Measurements from ENCODE around the gene CRKL.

The CRKL gene

DNA sequence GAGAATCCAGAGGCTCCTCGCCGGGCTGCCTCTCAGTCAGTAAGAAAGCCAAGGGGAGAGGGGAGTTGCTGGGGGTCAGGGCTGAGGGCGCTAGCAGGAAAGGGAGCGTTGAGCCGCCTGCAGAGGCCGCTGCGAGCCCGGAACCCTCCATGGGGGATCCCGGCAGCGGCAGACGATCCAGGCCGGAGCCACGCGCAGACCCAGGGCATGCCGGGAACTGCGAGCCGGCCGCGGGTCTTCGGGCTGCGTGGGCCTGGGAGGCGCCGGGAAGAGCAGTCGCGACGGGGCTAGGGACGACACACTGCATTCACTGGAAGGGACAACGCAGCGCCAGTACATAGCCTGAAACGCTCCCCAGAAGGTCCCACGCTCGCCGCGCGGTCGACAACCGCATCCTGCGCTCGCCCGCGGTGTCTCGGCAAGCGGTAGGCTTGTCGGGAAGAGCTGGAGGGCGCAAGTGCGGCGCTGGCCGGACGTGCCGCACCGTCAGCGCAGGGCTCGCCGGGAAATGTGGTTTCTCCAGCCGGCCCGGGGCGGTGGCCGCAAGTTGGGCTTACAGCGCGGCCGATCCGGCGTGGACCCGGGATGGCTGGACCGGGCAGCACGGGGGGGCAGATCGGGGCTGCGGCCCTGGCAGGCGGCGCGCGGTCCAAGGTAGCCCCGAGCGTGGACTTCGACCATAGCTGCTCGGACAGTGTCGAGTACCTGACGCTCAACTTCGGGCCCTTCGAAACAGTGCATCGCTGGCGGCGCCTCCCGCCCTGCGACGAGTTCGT is 64.8 kb downstream of the CRKL start, which contains the start of gene LZTR1:
LZTR1 (plus strand) TSS at position 511 of the 776 bp plus-strand sequence; CDS start at position 586, 75 bp downstream.
- DNase-seq (ENCODE audit: low spot score): peak; percentile 75

DNA sequence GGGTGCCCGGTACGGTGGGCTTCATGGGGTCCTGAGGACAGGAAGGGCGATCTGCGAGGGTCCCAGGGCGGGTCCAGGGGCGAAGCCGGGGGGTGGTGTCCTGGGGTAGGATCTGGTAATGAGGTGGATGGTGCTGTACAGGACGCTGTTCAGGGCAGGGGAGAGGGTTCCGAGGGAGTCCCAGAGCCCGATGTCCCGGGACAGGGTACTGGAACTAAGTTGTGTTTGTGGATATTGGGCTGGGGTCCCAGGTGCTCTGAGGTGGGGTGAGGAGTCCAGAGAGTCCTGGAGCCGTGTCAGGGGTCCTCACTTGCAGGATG is 65.3 kb downstream of the CRKL start:
- no peak for DNase-seq (ENCODE audit: low spot score)

DNA sequence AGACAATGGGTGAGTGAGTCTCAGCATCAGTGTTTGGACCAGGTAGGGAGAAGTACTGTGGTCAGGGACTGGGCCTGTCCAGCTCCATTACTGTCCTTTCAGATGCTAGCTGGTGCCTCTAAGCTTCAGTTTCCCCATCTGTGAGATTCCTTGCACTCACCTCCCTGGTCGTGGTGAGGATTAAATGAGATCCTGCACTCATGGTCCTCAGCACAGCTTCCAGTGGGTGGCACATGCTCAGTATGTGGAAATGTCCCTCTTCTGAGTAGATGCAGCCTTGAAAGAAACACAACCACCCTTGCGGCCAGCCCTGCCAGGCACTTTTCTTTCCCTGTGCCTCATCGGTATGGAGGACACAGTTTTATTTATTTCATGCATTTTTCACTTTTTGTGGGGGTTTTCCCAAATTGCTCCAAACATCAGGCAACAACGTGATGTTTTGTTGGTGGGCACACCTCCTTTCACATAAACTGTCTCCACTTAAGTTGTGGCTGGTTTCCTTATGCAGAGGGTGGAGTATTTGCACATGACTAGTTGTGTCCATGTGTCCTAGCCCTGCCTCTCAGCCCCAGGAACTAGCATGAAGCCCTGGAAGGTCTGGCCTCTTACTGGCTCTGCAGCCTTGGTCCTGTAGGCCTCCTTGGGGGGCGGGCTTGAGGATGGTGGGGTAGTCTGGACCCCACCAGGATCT is 66.0 kb downstream of the CRKL start:
- no peak for DNase-seq (ENCODE audit: low spot score)

DNA sequence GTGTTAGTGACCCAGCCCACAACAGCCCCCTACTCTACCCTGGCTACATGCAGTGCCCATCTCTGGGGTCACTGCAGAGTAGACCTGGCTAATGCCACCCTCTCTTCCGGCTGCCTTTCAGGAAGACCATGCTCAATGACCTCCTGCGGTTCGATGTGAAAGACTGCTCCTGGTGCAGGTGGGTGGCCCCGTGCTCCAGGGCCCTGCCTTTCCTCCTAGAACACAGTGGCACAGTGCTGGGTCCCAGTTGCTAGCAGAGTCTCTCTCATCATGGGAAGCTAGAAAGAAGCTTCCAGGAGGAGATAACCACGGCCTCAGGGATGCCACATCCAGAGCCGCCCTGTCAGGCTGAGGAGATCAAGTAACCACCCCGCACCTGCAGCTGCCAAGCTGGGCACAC is 68.5 kb downstream of the CRKL start:
- DNase-seq (ENCODE audit: low spot score): no peak

DNA sequence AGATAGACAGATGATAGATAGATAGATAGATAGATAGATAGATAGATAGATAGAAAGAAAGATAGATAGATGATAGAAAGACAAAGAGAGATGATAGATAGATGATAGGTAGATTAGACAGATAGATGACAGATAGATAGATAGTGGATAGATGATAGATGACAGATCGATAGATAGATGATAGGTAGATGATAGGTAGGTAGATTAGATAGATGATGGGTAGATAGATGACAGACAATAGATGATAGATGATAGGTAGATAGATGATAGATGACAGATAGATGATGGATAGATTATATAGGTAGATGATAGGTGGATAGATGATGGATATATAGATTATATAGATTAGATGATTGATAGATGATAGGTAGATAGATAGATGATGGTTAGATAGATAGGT is 69.2 kb downstream of the CRKL start:
- no peak for DNase-seq (ENCODE audit: low spot score)

DNA sequence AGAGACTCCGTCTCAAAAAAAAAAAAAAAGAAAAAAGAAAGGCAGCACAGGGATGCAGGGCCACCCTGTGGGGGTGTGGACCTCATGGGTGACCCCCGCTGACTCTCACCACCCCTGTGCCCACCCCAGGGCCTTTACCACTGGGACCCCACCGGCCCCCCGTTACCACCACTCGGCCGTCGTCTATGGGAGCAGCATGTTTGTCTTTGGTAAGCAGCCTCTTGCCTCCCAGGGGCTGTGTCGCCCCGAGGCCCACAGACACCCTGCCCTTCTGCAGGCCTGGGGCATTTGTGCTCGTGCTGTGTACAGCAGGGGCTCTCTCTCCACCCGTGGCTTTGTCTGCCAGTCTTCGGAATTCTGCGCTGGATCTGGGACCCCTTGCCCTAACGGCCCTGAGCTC is 70.2 kb downstream of the CRKL start:
- no peak for DNase-seq (ENCODE audit: low spot score)

DNA sequence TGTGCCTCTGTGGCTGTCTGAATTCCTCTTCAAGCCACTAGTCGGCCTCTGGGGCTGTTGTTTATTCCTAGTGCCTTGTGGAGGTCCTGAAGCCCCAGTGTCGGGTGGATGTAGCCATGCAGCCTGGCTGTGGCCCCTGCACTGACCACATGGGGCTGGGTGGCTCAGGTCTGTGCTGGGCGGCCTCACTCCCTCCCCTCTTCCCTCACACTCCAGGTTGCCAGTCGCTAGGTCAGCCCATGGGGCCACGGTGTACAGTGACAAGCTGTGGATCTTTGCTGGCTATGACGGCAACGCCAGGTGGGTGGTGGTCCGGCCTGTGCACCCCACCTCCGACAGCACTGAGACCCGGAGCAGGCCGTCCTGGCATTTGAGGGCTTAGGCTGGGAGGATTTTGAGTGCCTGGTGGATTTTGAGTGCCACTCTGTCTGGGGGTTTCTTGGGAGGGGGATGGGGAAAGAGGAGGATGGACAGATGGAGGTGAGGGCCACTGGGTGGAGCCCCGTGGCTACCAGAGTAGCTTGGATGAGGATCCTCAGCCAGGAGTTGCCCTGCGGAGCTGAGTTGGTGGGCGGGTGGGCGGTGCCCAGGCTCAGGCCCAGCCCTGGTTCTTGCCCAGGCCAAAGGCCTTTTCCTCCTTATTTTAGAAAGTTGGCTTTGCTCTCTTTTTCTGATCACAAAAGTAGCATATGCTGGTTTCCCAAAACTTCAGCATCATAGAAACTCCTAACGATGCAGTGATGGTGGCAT is 71.5 kb downstream of the CRKL start:
- no peak for DNase-seq (ENCODE audit: low spot score)

DNA sequence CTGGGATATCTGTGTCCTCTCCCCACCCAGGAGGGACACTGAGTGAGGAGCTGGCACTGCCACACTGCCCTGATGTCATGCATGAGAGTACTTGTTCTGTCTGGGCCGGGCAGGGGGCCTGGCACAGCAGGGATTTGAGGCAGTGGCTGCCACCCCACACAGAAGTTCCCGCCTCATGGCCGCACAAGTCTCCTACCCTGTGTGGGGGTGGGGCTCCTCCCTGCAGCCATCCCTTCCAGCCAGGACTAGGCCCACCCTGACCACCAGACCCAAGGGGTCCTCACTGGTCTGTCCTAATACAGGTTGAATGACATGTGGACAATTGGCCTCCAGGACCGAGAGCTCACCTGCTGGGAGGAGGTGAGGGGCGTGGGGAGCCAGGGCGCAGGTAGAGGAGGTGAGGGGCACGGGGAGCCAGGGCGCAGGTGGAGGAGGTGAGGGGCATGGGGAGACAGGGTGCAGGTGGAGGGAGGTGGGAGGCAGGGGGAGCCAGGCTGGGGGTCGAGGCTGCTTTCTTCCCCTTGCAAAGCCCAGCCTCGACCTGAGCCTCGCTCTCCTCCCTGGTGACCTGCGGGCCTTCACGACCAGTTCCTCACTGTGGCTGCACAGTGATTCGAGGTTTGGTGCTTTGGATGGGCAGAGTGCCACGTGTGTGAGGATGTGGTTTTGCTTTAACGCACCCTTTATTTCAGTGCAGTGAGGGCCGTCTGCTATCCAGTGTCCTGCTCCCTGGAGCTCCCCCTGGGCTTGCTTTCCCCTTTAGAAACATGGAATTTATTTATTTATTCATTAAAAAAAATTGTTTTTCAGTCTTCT is 72.3 kb downstream of the CRKL start:
- no peak for DNase-seq (ENCODE audit: low spot score)

DNA sequence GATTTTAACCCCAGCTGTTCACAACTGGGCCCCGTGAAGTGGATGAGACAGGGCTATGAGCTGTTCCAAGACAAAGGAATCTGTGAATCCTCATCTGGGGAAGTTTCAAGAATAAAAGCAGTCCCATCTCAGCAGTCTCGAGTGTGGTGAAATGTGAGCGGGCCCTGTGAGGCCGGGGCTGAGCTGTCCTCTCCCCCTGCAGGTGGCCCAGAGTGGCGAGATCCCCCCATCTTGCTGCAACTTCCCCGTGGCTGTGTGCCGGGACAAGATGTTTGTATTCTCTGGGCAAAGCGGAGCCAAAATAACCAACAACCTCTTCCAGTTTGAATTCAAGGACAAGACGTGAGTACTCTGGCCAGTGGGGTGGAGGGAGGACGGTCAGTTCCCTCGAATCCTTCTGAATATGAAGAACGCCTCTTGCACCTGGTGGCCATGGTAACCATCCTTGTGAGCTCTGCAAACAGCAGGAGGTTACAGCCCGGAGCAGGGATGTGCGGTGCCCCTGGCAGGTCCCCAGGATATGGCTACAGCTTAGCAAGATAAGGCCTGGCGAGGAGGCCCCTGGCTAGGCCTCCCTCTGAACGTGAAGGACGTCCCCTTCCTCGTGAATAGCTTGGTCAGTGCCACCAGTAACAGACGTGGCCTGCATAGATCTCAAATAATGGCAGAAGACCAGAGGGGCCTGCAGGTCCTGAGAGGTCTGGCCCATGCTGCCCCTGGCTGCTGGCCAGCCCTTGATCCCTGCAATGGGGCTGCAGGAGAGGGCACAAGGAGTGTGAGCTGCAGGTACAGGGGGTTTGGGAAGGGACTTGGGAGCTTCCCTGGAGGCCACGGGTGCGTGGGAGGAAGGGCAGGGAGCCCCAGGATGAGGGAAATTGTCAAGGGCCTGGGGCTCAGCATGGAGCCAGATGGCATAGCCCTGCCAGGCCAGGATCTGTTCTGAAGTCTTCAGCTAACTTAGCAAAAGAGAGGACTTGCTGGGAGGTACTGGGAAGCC is 73.3 kb downstream of the CRKL start:
- DNase-seq (ENCODE audit: low spot score): no peak

DNA sequence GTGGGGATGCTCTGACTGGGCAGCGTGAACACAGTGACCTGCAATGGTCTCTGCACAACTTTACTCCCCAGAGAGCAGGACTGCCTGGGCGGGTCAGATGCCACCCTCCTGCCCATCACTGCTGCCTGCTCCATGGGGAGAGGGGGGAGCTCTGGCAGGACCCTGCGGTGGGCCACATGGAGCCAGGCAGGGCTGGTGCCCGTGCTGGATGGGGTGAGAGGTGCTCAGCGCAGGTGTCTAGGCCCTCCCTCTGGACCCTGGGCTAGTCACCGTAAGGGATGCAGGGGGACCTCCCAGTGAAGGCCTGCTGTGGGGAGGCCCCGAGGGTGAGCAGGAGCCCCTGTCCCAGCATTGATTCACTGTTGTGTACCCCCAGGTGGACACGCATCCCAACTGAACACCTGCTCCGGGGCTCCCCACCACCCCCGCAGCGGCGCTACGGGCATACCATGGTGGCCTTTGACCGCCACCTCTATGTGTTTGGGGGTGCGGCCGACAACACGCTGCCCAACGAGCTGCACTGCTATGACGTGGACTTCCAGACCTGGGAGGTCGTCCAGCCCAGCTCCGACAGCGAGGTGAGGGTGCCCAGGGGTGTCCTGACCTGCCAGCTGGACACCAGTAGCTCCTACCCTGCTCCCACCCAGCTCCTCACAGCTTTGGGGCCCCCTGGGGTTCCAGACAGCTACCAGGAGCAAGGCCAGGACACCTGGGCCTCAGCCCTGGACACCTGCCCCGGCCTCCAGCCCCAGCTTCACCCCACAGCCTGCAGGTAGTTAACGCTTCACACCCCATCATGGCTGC is 74.2 kb downstream of the CRKL start:
- DNase-seq (ENCODE audit: low spot score): no peak

DNA sequence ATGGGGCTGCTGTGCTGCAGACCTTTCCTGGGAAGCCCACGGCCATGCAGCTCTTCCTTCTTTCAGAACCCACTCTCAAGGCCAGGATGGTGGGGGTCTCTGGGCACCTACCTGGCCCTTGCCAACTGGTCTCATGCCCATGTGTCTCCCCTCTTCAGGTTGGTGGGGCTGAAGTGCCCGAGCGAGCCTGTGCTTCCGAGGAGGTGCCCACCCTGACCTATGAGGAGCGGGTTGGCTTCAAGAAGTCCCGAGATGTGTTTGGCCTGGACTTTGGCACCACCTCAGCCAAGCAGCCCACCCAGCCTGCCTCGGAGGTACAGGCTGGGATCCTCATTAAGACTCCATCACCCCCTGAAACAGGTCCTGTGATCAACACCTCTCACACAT is 74.8 kb downstream of the CRKL start:
- DNase-seq (ENCODE audit: low spot score): no peak

DNA sequence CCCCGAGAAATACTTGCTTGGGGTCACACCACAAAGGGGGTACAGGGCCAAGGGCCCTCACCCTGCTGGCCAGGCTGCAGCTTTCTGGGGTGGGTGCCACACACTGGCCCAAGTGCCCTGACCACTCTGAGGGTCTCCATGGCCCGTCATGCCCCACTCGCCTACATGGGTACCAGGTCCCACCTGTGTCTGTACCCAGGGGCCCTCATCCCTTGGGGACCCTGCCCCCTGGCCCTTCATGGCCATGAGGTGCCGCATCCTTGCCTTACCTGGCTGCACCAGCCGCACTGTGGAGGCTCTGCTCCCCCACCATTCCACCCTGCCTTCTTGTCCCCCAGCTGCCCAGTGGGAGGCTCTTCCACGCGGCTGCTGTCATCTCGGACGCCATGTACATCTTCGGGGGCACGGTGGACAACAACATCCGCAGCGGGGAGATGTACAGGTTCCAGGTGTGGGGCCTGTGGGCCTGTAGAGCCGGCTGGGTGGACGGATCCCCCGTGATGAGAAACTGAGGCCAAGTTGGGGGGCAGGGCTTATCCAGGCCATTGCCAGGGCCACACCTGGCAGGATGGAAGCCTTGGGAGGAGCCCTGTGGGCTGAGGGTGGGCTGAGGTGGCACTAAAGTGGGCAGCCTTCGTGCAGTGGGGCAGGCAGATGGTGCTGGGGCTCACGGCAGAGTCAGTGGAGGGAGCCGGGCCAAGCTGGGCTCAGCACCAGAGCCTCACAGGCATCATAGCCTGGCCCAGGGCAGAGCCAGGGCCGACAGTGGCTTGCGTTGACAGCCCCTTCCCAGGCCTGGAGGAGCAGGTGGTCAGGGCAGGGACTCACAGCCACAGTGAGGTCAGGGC is 75.5 kb downstream of the CRKL start:
- no peak for DNase-seq (ENCODE audit: low spot score)

DNA sequence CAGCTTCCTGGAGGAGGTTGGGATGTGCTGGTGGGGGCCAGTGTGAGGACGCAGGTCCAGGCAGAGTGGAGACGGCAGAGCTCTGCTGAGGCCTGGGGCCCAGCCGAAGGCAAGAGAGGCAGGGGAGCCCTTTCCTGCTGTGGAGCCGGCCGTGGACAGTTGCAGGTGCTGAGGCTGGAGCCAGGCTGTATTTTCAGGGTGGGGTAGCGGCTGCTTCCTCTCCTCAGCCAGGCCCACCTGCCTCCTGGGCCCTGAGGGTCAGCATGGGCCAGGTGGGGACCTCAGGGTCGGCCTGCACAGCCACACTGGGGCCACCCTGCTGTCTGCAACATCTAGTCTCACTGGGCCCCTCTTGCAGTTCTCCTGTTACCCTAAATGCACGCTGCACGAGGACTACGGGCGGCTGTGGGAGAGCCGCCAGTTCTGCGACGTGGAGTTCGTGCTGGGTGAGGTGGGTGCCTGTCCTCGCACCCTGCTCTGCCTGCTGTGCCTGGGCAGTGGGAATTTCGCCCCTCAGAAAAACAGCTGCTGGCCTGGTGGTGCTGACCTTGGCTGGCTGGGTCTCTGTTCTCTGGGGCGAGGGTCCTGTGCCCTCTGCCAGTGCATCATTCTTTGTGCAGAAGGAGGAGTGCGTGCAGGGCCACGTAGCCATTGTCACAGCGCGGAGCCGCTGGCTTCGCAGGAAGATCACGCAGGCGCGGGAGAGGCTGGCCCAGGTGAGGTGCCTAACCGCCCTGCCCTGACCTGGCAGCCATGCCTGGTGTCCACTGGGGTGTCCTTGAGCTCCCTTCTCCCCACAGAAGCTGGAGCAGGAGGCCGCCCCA is 76.3 kb downstream of the CRKL start:
- no peak for DNase-seq (ENCODE audit: low spot score)

DNA sequence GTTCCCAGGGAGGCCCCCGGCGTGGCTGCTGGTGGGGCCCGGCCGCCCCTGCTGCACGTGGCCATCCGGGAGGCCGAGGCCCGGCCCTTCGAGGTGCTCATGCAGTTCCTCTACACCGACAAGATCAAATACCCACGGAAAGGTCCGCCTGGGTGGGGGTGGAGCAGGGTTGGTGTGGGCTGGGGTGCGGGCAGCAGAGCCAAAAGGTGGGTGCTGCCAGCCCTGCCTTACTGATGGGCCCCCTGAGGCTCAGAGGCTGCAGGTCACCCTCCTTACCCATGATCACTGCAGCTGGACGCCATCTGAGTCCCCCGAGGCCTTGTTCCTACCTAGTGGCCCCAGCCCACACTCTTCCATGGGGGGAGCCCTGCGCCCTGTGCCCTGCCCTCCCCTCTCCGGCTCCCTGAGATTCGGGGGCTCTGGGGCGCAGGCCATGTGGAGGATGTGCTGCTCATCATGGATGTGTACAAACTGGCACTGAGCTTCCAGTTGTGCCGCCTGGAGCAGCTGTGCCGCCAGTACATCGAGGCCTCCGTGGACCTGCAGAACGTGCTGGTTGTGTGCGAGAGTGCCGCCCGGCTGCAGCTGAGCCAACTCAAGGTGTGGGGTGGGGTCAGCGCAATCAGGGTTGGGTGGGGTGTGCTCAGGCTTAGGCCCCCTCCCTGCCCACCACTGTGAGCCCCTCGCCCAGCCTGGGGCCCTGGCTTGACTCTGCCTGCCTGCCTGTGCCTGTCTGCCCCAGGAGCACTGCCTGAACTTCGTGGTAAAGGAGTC is 77.1 kb downstream of the CRKL start:
- DNase-seq (ENCODE audit: low spot score): no peak

DNA sequence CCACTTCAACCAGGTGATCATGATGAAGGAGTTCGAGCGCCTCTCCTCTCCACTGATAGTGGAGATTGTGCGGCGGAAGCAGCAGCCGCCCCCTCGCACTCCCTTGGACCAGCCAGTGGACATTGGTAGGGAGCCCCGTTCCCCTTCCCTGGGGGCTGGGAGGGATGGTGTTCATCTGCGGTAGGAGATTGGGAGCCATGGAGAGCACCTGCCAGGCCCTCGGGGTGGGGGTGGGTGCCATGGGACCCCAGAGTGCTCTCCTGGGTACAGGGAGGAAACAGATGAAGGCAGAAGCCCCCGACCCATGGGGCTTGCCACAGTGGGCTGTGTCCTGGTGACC is 77.7 kb downstream of the CRKL start:
- DNase-seq (ENCODE audit: low spot score): no peak

DNA sequence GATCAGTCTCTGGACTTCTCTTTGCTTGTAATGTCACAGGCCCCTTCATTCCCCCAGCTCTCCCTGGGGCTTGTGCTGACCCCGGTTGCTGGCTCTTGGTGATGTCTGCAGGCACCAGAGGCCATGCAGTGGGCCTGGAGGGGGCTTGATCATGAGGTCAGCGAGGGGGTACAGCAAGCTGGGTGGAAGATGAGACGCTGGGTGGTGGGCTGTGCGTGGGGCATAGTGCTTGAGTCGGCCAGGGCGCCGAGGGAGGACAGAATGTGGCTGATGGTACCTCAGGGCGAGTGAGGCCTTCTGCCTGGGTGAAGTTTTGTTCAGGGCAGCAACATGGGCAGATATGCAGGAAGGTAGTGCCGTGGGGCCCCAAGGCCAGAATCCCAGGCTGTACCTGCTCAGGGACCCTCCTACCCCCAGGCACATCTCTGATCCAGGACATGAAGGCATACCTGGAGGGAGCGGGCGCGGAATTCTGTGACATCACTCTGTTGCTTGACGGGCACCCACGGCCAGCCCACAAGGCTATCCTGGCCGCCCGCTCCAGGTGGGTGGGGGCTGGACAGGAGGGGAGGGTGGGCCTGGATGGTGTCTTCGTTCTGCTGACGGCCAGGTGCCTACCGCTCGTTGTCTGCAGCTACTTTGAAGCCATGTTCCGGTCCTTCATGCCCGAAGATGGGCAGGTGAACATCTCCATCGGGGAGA is 78.3 kb downstream of the CRKL start:
- DNase-seq (ENCODE audit: low spot score): no peak

DNA sequence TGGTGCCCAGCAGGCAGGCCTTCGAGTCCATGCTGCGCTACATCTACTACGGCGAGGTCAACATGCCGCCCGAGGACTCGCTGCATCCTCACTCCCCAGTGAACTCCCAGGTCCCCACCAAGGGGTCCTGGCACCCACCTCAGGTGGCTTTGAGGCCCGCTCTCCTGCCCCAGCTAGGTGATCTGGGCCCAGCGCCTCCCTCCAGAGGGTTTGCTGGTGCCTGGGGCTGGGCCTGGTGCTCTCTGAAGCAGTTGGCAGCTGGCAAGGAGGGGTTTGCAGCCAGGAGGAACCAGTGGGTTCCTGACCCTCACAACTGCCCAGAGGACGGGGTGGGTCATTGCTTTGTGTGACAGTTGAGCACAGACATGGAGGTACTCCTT is 78.8 kb downstream of the CRKL start:
- no peak for DNase-seq (ENCODE audit: low spot score)

Measured in germinal center (tissue), 1 donor.